ENCODE data around the gene PDIA6.

Gene PDIA6

DNA sequence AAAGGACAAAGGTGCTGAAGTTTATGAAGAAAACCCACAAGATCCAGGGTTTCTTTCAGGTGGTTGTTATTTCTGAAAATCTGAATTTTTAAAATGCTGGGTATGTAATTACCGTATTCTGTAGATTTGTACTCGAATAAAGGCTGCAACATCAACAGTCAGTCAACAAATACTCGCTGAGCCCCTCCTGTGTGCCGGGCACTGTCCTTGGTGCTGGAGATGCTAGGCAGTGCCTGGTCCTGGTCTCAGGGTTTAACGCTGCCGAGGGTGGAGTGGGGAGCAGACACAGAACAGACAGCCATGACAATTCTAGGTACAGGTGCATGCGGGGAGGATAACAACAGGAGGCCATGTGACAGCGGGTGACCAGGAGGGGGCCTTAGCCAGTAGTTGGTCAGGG, 27.2 kb upstream of the PDIA6 start:
- TF ChIP-seq, protein P1, sequence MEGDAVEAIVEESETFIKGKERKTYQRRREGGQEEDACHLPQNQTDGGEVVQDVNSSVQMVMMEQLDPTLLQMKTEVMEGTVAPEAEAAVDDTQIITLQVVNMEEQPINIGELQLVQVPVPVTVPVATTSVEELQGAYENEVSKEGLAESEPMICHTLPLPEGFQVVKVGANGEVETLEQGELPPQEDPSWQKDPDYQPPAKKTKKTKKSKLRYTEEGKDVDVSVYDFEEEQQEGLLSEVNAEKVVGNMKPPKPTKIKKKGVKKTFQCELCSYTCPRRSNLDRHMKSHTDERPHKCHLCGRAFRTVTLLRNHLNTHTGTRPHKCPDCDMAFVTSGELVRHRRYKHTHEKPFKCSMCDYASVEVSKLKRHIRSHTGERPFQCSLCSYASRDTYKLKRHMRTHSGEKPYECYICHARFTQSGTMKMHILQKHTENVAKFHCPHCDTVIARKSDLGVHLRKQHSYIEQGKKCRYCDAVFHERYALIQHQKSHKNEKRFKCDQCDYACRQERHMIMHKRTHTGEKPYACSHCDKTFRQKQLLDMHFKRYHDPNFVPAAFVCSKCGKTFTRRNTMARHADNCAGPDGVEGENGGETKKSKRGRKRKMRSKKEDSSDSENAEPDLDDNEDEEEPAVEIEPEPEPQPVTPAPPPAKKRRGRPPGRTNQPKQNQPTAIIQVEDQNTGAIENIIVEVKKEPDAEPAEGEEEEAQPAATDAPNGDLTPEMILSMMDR (conservative IDR thresholded peaks at IDR 0.05): no peak
- TF ChIP-seq ZFX (IDR thresholded peaks at IDR 0.05): no peak
- no peak overlapping the region for H3K27ac ChIP-seq

DNA sequence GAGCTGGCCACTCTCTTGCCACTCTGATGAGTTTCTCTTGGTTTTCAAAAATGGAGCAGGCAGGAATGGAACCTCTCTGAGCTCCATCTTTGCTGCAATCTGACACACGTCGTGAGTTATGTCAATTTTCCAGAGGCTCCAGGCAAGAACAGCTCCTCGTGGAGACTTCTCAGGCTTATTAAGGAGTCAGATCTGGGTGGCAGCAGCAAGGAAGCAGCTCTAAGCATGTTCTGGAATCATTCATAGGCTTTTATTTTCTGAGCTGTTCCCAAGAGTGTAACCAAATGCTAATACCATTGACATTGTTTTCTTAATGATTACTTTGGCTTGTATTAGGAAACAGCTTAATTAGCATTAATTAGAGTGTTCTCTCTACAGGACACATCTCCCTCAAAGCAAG, 26.1 kb upstream of the PDIA6 start:
- TF ChIP-seq ZFX (IDR thresholded peaks at IDR 0.05): no peak
- TF ChIP-seq, protein P1 (conservative IDR thresholded peaks at IDR 0.05): no peak
- H3K27ac ChIP-seq: no peak overlapping the region

DNA sequence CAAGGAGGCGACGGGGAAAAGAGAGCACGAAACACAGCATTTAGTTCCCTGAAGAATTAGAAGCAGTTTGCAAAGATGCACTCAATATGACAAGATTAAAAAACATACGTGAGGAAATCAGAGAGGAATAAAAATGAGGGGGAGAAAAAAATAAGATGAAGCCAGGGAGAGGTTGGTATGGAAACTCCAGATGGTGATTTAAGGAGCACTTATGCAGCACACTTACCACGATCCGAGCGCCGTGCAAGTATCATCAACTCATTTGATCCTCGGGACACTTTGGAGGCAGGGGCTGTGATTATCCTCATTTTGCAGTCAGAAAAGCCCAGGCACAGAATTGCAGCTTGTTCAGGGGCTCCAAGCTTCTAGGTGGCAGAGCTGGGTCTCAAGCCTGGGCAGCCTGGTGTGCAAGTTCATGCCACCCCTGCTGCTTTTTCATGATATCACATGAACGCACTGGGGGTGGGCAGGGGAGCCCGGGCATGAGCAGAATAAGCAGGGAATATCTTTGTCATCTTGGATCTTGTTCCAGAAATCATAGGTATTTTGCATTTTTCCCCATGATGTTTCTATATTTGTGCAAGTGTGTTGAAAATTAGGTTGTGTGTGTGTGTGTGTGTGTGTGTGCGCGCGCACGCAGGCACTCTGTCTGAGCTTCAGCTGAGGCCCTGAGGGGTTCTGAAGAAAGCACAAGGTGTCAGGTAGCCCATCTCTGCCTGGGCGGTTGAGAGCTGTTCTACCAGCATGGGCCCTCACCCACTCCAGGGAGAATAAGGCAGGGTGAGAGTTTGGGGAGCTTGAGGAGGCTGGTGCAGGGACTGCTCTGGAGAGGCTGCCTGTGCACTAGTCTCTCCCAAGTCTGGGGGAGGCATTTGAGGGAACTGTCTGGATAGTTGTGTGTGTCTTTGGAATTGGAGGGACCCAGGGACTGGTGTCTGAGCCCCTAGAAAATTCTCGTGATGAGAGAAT, 25.0 kb upstream of the PDIA6 start:
- H3K27ac ChIP-seq: no peak overlapping the region
- no peak for TF ChIP-seq ZFX (IDR thresholded peaks at IDR 0.05)
- TF ChIP-seq, protein P1 (conservative IDR thresholded peaks at IDR 0.05): no peak

DNA sequence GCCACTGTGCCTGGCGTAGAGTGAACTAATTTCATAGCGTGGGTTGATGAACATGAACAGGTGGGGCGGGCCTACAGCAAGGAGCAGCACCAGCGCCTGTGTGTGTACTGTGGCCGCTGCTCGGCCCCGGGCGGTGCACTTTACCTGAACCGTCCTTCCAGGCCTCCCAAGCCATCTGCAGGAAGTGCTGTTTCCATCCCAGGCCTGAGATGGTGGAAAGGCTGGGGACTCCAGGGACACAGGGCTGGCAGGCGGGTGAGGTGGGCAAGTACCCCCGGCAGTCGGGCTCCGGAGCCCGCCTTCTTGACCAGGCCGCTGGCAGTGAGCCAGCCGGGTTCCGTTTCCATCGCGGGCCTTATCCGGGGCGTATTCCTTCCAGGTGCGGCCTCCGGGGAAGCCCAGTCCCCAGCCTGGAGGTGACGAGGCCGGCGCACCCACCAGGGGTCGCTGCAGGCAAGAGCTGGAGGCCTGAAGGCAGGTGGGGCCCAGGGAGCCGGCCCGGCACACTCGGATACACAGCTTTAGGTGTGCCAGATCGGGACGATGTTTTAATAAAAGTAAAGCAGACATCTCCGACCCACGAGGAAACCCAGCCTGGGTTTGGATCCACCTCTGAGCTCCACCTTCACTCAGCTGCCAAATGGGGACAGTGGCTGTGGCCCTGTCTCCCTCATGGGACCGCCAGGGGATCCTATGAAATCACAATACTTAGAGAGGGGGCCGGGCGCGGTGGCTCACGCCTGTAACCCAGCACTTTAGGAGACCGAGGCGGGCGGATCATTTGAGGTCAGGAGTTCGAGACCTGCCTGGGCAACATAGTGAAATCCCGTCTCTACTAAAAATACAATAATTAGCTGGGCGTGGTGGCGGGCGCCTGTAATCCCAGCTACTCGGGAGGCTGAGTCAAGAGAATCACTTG, 22.7 kb upstream of the PDIA6 start:
- TF ChIP-seq, protein P1 (conservative IDR thresholded peaks at IDR 0.05): peak; percentile 92
- TF ChIP-seq ZFX (IDR thresholded peaks at IDR 0.05): no peak
- H3K27ac ChIP-seq: no peak overlapping the region

DNA sequence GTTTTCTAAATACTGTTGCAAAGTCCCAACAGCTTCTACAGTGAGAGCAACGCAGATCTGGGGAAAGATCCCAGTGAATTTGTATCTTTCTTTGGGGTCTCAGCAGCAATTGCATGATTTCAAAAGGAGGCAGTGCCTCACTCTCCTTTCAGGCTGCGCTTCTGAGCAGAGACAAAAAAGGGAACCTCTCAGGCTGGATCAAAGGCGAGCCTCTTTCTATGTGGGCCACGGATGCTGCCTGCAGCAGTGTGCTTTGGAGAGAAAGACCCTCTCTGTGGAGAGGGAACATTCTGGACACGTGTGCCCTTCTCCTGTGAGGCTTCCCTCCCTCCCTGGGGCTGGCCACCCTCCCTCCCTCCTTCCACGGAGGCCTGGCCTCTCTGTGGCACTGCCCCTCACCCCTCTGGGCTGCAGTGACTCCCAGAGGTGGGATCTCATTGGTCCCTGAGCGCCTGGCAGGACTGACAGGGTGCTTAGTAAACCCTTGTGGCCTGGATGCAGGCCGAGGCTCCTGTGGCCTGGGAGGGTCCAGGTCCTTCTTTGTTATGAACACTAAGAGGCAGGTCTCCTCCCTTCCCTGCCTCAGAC, 21.6 kb upstream of the PDIA6 start:
- TF ChIP-seq ZFX (IDR thresholded peaks at IDR 0.05): no peak
- TF ChIP-seq, protein P1 (conservative IDR thresholded peaks at IDR 0.05): no peak
- H3K27ac ChIP-seq: no peak overlapping the region

DNA sequence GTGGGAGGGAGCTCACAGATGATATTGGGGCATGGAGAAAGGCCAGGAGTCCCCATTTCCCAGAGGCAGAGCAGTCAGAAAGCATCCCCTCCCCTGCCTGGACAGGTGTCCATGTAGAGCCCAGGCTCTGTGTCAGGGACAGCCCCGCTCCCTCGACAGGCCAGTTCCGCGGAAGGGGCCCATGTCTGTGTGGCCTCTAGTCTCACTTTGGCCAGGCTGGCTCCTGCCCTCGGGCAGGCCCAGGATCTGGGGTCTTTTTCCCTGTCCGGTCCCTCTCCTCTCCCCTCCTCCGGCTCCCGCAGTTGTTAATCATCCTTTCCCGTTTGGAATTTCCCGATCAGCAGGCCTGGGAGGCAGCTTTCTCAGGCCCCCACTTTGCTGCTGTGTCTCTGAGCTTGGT, 20.4 kb upstream of the PDIA6 start:
- no peak overlapping the region for H3K27ac ChIP-seq
- TF ChIP-seq, protein P1 (conservative IDR thresholded peaks at IDR 0.05): no peak
- no peak for TF ChIP-seq ZFX (IDR thresholded peaks at IDR 0.05)
